ENCODE measurements around the gene BPI.
A peak's percentile ranks its signal among the peaks of the same experiment; 100 is the strongest.
"Not testable (repeated sequence)": the region's sequence is repeated elsewhere in the genome, so short reads cannot be mapped to it uniquely, and the experiment has no call there.

BPI gene

GRCh38 chr20:38337561-38338140 lies 33.7 kb downstream of the BPI start:
- peak; percentile 74 for DNase-seq (ENCODE audit: low spot score)

GRCh38 chr20:38338849-38339520 lies 35.0 kb downstream of the BPI start:
- DNase-seq (ENCODE audit: low spot score): no peak

- DNase-seq (ENCODE audit: low spot score): not testable (repeated sequence)
Observed at GRCh38 chr20:38339521-38339896, 35.6 kb downstream of the BPI start.

- no peak for DNase-seq (ENCODE audit: low spot score)
Observed at GRCh38 chr20:38339997-38340396, 36.0 kb downstream of the BPI start.

GRCh38 chr20:38340693-38341092 lies 36.7 kb downstream of the BPI start:
- no peak for DNase-seq (ENCODE audit: low spot score)

- no peak for DNase-seq (ENCODE audit: low spot score)
Observed at GRCh38 chr20:38342216-38342615, 38.3 kb downstream of the BPI start.

- DNase-seq (ENCODE audit: low spot score): no peak
Observed at GRCh38 chr20:38342713-38343310, 38.9 kb downstream of the BPI start.

GRCh38 chr20:38343311-38344106 lies 39.6 kb downstream of the BPI start:
- no peak for DNase-seq (ENCODE audit: low spot score)

- no peak for DNase-seq (ENCODE audit: low spot score)
Observed at GRCh38 chr20:38344107-38344701, 40.2 kb downstream of the BPI start.

GRCh38 chr20:38345643-38346042 lies 41.7 kb downstream of the BPI start:
- no peak for DNase-seq (ENCODE audit: low spot score)

GRCh38 chr20:38346247-38346651 lies 42.3 kb downstream of the BPI start, which contains the start of gene LBP:
LBP (plus strand) TSS chr20:38346482; CDS start chr20:38346517, 35 bp downstream.
- no peak for DNase-seq (ENCODE audit: low spot score)

- DNase-seq (ENCODE audit: low spot score): no peak
Observed at GRCh38 chr20:38346741-38347140, 42.8 kb downstream of the BPI start.

GRCh38 chr20:38349856-38350255 lies 45.9 kb downstream of the BPI start:
- DNase-seq (ENCODE audit: low spot score): no peak

GRCh38 chr20:38350879-38351775 lies 47.2 kb downstream of the BPI start:
- no peak for DNase-seq (ENCODE audit: low spot score)

- no peak for DNase-seq (ENCODE audit: low spot score)
Observed at GRCh38 chr20:38353316-38353715, 49.4 kb downstream of the BPI start.

- no peak for DNase-seq (ENCODE audit: low spot score)
Observed at GRCh38 chr20:38354227-38354626, 50.3 kb downstream of the BPI start.

GRCh38 chr20:38355161-38356012 lies 51.4 kb downstream of the BPI start:
- DNase-seq (ENCODE audit: low spot score): no peak

- no peak for DNase-seq (ENCODE audit: low spot score)
Observed at GRCh38 chr20:38357653-38358207, 53.8 kb downstream of the BPI start.

- DNase-seq (ENCODE audit: low spot score): no peak
Observed at GRCh38 chr20:38358556-38358955, 54.6 kb downstream of the BPI start.

All from COLO829 (cell line).